Activated CD4-positive, alpha-beta memory T cell treated with anti-CD3 and anti-CD28 coated beads, Interleukin-2, amount 10 ng/mL, durations not matched to agents 7 days and 5 days (primary cell): ENCODE measurements around the gene SLC35F6. TPM values are rescaled to one million over a fixed set of nuclear protein-coding genes. Genes with fewer than 3 reads are reported as not detected.

Source experiments
- CTCF ChIA-PET: fragments of 350-600 bp; sonication (Branson Sonifier 250); formaldehyde crosslinking; loops from one replicate; lab custom pipeline; 2021; ENCODE audit warnings: antibody characterized with exemption, inconsistent platforms; lab: Charles Lee
- POLR2A ChIA-PET: fragments of 350-600 bp; sonication (Branson Sonifier 250); formaldehyde crosslinking; loops from one replicate; lab custom pipeline; 2021; ENCODE audit warnings: antibody characterized with exemption; lab: Charles Lee
- DNase-seq: peaks from one replicate; pipeline ENCODE4 v3.0.0-alpha.2; 2020
- H3K27ac Mint-ChIP-seq: one replicate; pipeline ENCODE4 v1.8.0; 2021; ENCODE audit warnings: mild to moderate bottlenecking, mixed read lengths
- H3K27me3 Mint-ChIP-seq: one replicate; pipeline ENCODE4 v1.8.0; 2021; ENCODE audit warnings: mixed read lengths
- H3K36me3 Mint-ChIP-seq: one replicate; pipeline ENCODE4 v1.8.0; 2021; ENCODE audit warnings: low read depth, mixed read lengths
- H3K4me1 Mint-ChIP-seq: one replicate; pipeline ENCODE4 v1.8.0; 2021; ENCODE audit warnings: mixed read lengths
- H3K4me3 Mint-ChIP-seq: one replicate; pipeline ENCODE4 v1.8.0; 2021; ENCODE audit warnings: mild to moderate bottlenecking, mixed read lengths
- H3K9me3 Mint-ChIP-seq: one replicate; pipeline ENCODE4 v1.8.0; 2021; ENCODE audit warnings: mixed read lengths
- total RNA-seq, 2 experiments: library from RNA; stranded (reverse); gene quantifications; one replicate each; pipeline ENCODE4 v1.2.3, GENCODE V29; 2021

Gene SLC35F6
- total RNA-seq, 2 experiments from 2014 or later, result 27.0 to 27.6 TPM

DNA sequence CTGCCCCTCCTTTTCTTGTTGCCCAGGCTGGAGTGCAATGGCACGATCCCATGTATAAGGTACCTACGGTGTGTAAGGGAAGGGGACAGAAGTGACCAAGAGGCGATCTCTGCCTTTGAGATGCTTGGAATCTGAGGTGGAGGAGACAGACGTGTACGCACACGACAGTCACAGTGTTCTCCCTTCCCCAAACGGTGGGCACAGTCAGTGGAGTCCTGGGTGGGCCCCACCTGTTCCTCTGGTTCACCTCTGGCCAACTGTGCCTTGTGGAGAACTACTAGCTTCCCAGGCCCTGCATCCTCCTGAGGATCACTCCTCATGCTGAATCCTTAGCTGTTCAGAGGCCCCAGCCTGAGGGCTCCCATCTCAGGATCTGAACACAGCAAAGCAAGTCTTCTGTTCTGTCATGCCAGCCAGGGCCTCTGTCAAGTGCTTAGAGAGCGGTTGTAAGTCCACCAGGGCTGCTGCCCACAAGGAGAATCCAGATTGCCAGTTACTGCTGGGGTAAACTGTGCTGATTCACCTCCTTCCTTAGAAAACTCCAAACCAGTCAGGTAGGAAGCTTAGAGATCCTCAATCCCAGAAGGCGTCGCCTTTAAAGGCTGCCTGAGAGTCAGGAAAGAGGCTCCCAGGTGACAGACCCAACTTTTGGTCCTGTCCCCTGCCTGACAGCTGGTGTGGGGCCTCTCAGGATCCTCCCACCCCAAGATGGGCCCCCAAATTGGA lies 1.6 kb downstream of the SLC35F6 start:
- Mint-ChIP-seq H3K4me1 (peaks cover 58% of the 10 kb centered on the region), H3K36me3 (peaks cover 12% of the 10 kb centered on the region), H3K4me3 (peak overlapping the region; percentile 86), H3K27ac (peak overlapping the region; percentile 14), H3K9me3 (no peaks in the 10 kb centered on the region), H3K27me3 (peaks cover 3% of the 10 kb centered on the region)
- ChIA-PET POLR2A (interaction anchor here (1.0 to 10.6 kb wide), 2 partner anchors 9 to 22 kb away, joined by 3 to 84 read pairs; partner anchors contain the start of gene CENPA), CTCF (interaction anchor here (1.4 kb wide), 1 partner anchor 20 kb away, joined by 4 read pairs; no protein-coding TSS in a partner anchor)
- no peak for DNase-seq

DNA sequence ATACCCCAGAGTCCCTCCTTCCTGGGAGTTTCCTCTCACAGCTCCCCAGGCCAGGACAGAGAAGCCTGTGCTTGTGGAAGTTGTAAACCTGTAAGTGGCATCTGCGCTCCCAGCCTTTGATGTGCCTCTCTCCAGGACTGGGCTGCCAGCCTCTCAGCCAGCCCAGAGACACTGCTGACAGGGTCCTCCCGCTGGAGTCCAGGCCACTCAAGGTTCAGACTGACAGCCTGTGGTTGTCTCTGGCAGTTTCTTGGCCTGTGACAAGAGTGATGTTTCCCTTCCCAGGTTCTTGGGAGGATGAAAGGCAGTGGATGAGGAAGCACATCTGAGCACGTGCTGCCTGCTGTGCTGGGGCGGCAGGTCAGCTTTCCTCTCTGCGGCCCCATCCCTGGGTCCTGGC lies 3.0 kb downstream of the SLC35F6 start:
- H3K27me3 Mint-ChIP-seq, result peaks cover 3% of the 10 kb centered on the region
- ChIA-PET CTCF (no interaction called here), POLR2A (interaction anchor here (10.6 kb wide), 1 partner anchor 21 kb away, joined by 84 read pairs; the partner anchor contains the start of gene CENPA)
- peaks cover 70% of the 10 kb centered on the region for H3K4me1 Mint-ChIP-seq
- peaks cover 17% of the 10 kb centered on the region for H3K36me3 Mint-ChIP-seq
- DNase-seq, result no peak
- H3K9me3 Mint-ChIP-seq, result no peaks in the 10 kb centered on the region
- peak overlapping the region; percentile 44 for H3K27ac Mint-ChIP-seq
- no peak overlapping the region for H3K4me3 Mint-ChIP-seq

DNA sequence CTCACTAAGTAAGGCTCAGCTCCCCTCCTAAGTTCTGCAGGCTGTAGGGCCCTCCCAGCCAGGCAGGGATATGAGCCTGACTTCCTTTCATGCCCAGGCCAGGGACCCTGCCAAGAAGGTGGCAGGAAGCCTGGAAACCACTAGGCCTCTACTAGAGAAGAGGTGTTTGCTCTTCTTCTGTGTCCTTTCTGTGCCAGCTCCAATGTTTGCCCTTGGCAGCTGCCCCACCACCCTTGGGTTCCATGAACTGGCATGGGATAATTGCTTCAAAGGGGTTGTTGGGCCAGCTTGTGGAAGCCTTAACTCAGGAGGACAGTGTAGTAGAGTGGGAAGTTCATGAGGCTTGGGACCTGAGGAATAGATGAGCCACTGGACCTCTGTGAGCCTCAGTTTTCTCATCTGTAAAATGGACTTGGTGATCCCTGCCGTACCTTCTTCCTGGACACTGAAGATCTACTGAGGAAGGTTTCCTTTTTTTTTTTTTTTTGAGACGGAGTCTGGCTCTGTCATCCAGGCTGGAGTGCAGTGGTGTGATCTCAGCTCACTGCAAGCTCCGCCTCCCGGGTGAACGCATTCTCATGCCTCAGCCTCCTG lies 3.9 kb downstream of the SLC35F6 start:
- H3K9me3 Mint-ChIP-seq, result no peaks in the 10 kb centered on the region
- ChIA-PET CTCF (no interaction called here), POLR2A (interaction anchor here (1.0 to 10.6 kb wide), 3 partner anchors 12 to 422 kb away, joined by 3 to 84 read pairs (median 3); partner anchors contain the start of genes ADGRF3, CENPA and SELENOI)
- H3K27me3 Mint-ChIP-seq, result peaks cover 2% of the 10 kb centered on the region
- H3K27ac Mint-ChIP-seq, result peak overlapping the region; percentile 70
- H3K4me1 Mint-ChIP-seq, result peaks cover 78% of the 10 kb centered on the region
- H3K4me3 Mint-ChIP-seq, result no peak overlapping the region
- DNase-seq, result no peak
- H3K36me3 Mint-ChIP-seq, result peaks cover 17% of the 10 kb centered on the region

- Mint-ChIP-seq H3K36me3 (peaks cover 17% of the 10 kb centered on the region), H3K27me3 (no peaks in the 10 kb centered on the region), H3K4me1 (peaks cover 76% of the 10 kb centered on the region), H3K9me3 (no peaks in the 10 kb centered on the region), H3K27ac (peak overlapping the region; percentile 77), H3K4me3 (no peak overlapping the region)
- POLR2A ChIA-PET, result interaction anchor here (1.0 to 10.6 kb wide), 4 partner anchors 13 to 422 kb away, joined by 3 to 84 read pairs (median 4); partner anchors contain the start of genes ADGRF3, CENPA and SELENOI
- CTCF ChIA-PET, result no interaction called here
- DNase-seq, result no peak
Observed at GRCh38 chr2:26768759-26769088, 4.6 kb downstream of the SLC35F6 start.

DNA sequence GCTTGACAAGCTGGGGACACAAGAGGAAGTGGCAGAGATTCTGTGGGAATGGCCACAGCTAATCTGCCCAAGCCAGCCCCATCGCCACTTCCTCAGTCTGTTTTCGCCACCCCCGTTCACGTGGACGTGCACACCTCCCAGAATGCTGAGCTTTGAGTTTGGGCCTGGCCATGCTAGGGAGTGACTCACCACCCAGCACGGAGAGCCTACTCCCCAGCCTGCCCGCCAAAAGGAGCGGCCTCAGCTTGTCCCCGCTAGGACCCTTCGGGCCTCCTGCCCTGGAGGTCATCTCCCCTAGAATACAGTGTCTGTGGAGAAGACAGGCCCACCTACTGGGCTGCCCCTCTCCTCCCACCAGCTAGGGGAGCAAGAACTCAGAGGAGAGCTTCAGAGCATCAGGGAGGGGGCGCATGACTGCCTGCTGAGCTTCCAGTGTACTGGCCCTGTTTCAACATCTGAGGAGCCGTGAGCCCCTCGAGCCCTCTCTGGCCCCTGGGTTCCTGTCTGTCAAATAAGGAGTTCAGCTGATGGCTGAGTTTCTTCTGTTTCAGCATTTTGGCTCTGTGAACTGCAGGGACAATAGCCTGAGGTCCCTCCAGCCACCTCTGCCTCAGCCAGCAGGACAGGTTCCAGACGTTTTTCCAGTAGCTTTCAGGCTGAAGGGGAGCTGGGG lies 5.1 kb downstream of the SLC35F6 start:
- peaks cover 74% of the 10 kb centered on the region for H3K4me1 Mint-ChIP-seq
- H3K9me3 Mint-ChIP-seq, result no peaks in the 10 kb centered on the region
- peak overlapping the region; percentile 77 for H3K27ac Mint-ChIP-seq
- ChIA-PET POLR2A (interaction anchor here (1.0 to 10.6 kb wide), 4 partner anchors 13 to 423 kb away, joined by 3 to 84 read pairs (median 4); partner anchors contain the start of genes ADGRF3, CENPA and SELENOI), CTCF (interaction anchor here (0.5 to 0.6 kb wide), 2 partner anchors 8 to 226 kb away, joined by 3 read pairs; no protein-coding TSS in a partner anchor)
- H3K36me3 Mint-ChIP-seq, result peaks cover 18% of the 10 kb centered on the region
- peak; percentile 70 for DNase-seq
- H3K27me3 Mint-ChIP-seq, result no peaks in the 10 kb centered on the region
- no peak overlapping the region for H3K4me3 Mint-ChIP-seq

DNA sequence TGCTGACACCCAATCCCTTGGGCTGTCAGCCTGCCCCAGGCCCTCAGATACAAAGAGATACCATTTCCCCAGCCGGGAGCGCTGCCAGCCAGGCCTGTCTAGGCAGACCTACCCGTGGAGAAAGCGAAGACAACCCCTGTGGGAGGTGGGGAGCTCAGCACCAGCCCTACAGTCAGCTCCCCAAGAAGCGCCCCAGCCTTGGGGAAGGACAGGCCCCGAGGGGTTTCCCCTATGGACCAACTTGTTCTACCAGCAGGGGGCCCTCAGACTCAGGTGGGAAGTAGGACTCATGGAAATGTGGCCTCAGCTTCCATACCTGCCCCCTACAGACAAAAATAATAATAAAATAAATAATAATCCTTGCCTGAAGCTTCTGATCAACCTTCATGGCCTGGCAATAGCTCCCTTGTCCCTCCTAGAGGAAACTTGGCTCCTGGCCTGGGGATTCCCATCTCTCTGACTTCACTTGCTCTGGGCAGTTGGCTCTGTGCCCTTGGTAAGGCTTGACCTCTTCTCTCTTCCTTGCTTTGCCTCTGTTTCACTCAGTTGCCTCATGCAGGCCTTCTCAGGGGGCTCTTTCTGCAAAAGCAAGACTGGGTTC lies 7.0 kb downstream of the SLC35F6 start:
- Mint-ChIP-seq H3K27ac (peak overlapping the region; percentile 96), H3K9me3 (no peaks in the 10 kb centered on the region), H3K36me3 (peaks cover 28% of the 10 kb centered on the region), H3K27me3 (no peaks in the 10 kb centered on the region), H3K4me1 (peaks cover 62% of the 10 kb centered on the region), H3K4me3 (no peak overlapping the region)
- DNase-seq, result no peak
- ChIA-PET CTCF (interaction anchor here (1.3 to 1.5 kb wide), 2 partner anchors 14 to 26 kb away, joined by 3 to 4 read pairs; partner anchors contain the start of gene CENPA), POLR2A (interaction anchor here (2.3 to 10.6 kb wide), 2 partner anchors 12 to 17 kb away, joined by 16 to 84 read pairs; partner anchors contain the start of gene CENPA)

DNA sequence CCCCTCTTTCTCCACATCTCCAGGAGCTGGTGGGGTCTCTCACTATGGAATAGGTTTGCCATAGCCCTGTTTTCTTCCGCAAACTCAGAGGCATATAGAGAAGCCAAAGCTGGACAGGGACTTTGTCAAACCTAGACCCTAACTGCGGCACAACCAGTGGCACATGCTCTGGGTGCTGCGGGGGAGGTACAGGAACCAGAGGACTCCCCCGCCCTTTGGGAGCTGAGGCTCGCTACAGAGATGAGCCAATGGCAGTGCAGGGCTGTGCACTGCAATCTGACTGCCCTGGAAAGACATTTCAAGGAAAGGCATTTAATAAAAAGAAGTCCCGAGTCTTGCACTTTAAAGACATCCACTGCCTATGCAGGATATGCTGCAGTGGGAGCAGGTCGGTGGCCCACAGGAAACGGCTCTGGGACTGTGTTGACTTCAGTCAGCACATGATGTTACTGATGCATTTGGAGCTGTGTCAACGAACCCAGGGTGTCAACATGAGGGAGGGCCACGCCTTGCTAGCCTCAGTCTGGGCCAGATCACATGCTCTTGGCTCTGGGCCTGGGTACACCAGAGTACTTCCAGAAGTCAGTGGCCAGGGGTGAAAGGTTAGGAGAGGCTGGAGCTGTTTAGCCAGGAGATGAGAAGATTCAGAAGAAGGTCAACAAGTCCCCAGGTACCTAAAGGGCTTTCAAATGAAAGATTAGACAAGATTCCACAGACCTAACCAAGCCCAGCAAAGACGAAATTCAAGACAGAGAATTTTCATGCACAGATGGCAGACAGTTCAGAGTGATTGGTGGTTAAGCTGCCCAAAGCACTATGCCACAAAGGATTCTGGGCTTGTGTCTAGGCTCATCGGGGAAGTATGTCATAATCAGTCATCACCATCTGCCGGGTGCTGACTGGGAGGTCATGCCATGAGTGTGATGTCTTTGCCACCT lies 8.2 kb downstream of the SLC35F6 start:
- no peaks in the 10 kb centered on the region for H3K9me3 Mint-ChIP-seq
- H3K27me3 Mint-ChIP-seq, result no peaks in the 10 kb centered on the region
- peak; percentile 69 for DNase-seq
- H3K36me3 Mint-ChIP-seq, result peaks cover 35% of the 10 kb centered on the region
- H3K27ac Mint-ChIP-seq, result peak overlapping the region; percentile 96
- H3K4me3 Mint-ChIP-seq, result no peak overlapping the region
- CTCF ChIA-PET, result interaction anchor here (0.5 to 1.4 kb wide), 4 partner anchors 26 to 316 kb away, joined by 3 to 4 read pairs (median 4); no protein-coding TSS in a partner anchor
- POLR2A ChIA-PET, result interaction anchor here (0.7 to 10.6 kb wide), 5 partner anchors 9 to 427 kb away, joined by 3 to 84 read pairs (median 4); partner anchors contain the start of genes CENPA and SELENOI
- peaks cover 58% of the 10 kb centered on the region for H3K4me1 Mint-ChIP-seq

GRCh38 chr2:26776195-26776800 lies 12.2 kb downstream of the SLC35F6 start:
- H3K27ac Mint-ChIP-seq, result peak overlapping the region; percentile 66
- POLR2A ChIA-PET, result interaction anchor here (1.3 to 2.0 kb wide), 3 partner anchors 9 to 12 kb away, joined by 4 to 11 read pairs (median 4); partner anchors contain the start of genes CENPA and SLC35F6
- H3K27me3 Mint-ChIP-seq, result no peaks in the 10 kb centered on the region
- no peaks in the 10 kb centered on the region for H3K9me3 Mint-ChIP-seq
- no peak overlapping the region for H3K4me3 Mint-ChIP-seq
- peaks cover 28% of the 10 kb centered on the region for H3K4me1 Mint-ChIP-seq
- no peak for DNase-seq
- CTCF ChIA-PET, result no interaction called here
- peaks cover 55% of the 10 kb centered on the region for H3K36me3 Mint-ChIP-seq

DNA sequence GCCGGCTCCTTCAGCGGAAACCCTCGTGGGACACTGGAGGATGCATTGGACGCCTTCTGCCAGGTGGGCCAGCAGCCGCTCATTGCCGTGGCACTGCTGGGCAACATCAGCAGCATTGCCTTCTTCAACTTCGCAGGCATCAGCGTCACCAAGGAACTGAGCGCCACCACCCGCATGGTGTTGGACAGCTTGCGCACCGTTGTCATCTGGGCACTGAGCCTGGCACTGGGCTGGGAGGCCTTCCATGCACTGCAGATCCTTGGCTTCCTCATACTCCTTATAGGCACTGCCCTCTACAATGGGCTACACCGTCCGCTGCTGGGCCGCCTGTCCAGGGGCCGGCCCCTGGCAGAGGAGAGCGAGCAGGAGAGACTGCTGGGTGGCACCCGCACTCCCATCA lies 14.0 kb downstream of the SLC35F6 start:
- H3K36me3 Mint-ChIP-seq, result peaks cover 55% of the 10 kb centered on the region
- POLR2A ChIA-PET, result interaction anchor here (1.5 kb wide), 1 partner anchor 14 kb away, joined by 4 read pairs; the partner anchor contains the start of gene SLC35F6
- CTCF ChIA-PET, result no interaction called here

DNA sequence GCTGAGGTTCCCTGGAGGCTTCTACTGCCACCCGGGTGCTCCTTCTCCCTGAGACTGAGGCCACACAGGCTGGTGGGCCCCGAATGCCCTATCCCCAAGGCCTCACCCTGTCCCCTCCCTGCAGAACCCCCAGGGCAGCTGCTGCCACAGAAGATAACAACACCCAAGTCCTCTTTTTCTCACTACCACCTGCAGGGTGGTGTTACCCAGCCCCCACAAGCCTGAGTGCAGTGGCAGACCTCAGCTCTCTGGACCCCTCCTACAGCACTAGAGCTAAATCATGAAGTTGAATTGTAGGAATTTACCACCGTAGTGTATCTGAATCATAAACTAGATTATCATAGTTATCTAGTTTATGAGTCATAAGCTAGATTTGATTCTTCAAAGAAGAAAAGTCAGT lies 14.4 kb downstream of the SLC35F6 start:
- no peak for DNase-seq
- Mint-ChIP-seq H3K9me3 (no peaks in the 10 kb centered on the region), H3K4me3 (no peak overlapping the region), H3K36me3 (peaks cover 55% of the 10 kb centered on the region), H3K27me3 (no peaks in the 10 kb centered on the region), H3K27ac (no peak overlapping the region), H3K4me1 (peaks cover 10% of the 10 kb centered on the region)
- POLR2A ChIA-PET, result no interaction called here
- CTCF ChIA-PET, result no interaction called here

More for the DNA sequence above, 14.0 kb downstream of the SLC35F6 start:
- Mint-ChIP-seq H3K9me3 (no peaks in the 10 kb centered on the region), H3K27me3 (no peaks in the 10 kb centered on the region), H3K4me1 (peaks cover 10% of the 10 kb centered on the region), H3K27ac (no peak overlapping the region), H3K4me3 (no peak overlapping the region)
- DNase-seq, result no peak

DNA sequence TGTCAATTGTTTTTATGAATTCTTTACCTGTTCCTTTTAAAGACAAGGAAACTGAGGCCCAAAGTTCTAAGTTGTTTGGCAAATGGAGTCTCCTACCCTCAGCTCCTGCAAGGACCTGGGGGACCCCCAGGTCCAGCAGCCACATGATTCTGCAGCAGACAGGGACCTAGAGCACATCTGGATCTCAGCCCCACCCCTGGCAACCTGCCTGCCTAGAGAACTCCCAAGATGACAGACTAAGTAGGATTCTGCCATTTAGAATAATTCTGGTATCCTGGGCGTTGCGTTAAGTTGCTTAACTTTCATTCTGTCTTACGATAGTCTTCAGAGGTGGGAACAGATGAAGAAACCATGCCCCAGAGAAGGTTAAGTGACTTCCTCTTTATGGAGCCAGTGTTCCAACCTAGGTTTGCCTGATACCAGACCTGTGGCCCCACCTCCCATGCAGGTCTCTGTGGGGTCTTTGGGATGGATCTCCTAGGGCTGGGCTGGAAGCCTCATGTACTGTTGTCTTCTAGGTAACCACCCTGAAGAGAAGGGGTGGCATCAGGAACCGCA lies 16.2 kb downstream of the SLC35F6 start:
- ChIA-PET CTCF (no interaction called here), POLR2A (interaction anchor here (0.9 kb wide), 1 partner anchor 8 kb away, joined by 4 read pairs; no protein-coding TSS in a partner anchor)
- Mint-ChIP-seq H3K36me3 (peaks cover 43% of the 10 kb centered on the region), H3K9me3 (no peaks in the 10 kb centered on the region), H3K4me1 (peaks cover 15% of the 10 kb centered on the region), H3K4me3 (no peak overlapping the region), H3K27ac (no peak overlapping the region), H3K27me3 (no peaks in the 10 kb centered on the region)
- no peak for DNase-seq
